ENCODE measurements around the gene GLT8D2. TPM values are rescaled to one million over a fixed set of nuclear protein-coding genes. Genes with fewer than 3 reads are reported as not detected.

GLT8D2 gene
- total RNA-seq = not detected

- Histone ChIP-seq H3K27me3 (ENCODE audit: insufficient read depth, low read length) (peaks cover 43% of the 10 kb centered on the region), H3K4me1 (ENCODE audit: insufficient read depth, low read length) (peaks cover 8% of the 10 kb centered on the region), H3K4me3 (ENCODE audit: low read length) (no peak within 1 kb of the TSS), H3K9me3 (ENCODE audit: low read depth, low read length) (no peaks in the 10 kb centered on the region)
Observed at GRCh38 chr12:104049903-104050356, at the start of gene GLT8D2. Gene GLT8D2, minus strand, starts transcription at chr12:104050187. Its CDS starts 30,539 bp downstream, at chr12:104019648.

- no peaks in the 10 kb centered on the region for H3K4me1 ChIP-seq (ENCODE audit: insufficient read depth, low read length)
- no peaks in the 10 kb centered on the region for H3K27me3 ChIP-seq (ENCODE audit: insufficient read depth, low read length)
- no peaks in the 10 kb centered on the region for H3K9me3 ChIP-seq (ENCODE audit: low read depth, low read length)
- no peak overlapping the region for H3K4me3 ChIP-seq (ENCODE audit: low read length)
Observed at GRCh38 chr12:104097954-104098353, 48.0 kb upstream of the GLT8D2 start.

GRCh38 chr12:104095289-104095688, 45.3 kb upstream of the GLT8D2 start:
- no peaks in the 10 kb centered on the region for H3K4me1 ChIP-seq (ENCODE audit: insufficient read depth, low read length)
- no peak overlapping the region for H3K4me3 ChIP-seq (ENCODE audit: low read length)
- no peaks in the 10 kb centered on the region for H3K9me3 ChIP-seq (ENCODE audit: low read depth, low read length)
- H3K27me3 ChIP-seq (ENCODE audit: insufficient read depth, low read length) = no peaks in the 10 kb centered on the region

GRCh38 chr12:104094284-104094683, 44.3 kb upstream of the GLT8D2 start:
- H3K27me3 ChIP-seq (ENCODE audit: insufficient read depth, low read length) = no peaks in the 10 kb centered on the region
- H3K4me3 ChIP-seq (ENCODE audit: low read length) = no peak overlapping the region
- H3K4me1 ChIP-seq (ENCODE audit: insufficient read depth, low read length) = no peaks in the 10 kb centered on the region
- no peaks in the 10 kb centered on the region for H3K9me3 ChIP-seq (ENCODE audit: low read depth, low read length)

GRCh38 chr12:104091136-104091535, 41.1 kb upstream of the GLT8D2 start:
- Histone ChIP-seq H3K4me3 (ENCODE audit: low read length) (no peak overlapping the region), H3K9me3 (ENCODE audit: low read depth, low read length) (no peaks in the 10 kb centered on the region), H3K4me1 (ENCODE audit: insufficient read depth, low read length) (no peaks in the 10 kb centered on the region), H3K27me3 (ENCODE audit: insufficient read depth, low read length) (no peaks in the 10 kb centered on the region)

- Histone ChIP-seq H3K27me3 (ENCODE audit: insufficient read depth, low read length) (no peaks in the 10 kb centered on the region), H3K4me1 (ENCODE audit: insufficient read depth, low read length) (no peaks in the 10 kb centered on the region), H3K4me3 (ENCODE audit: low read length) (no peak overlapping the region), H3K9me3 (ENCODE audit: low read depth, low read length) (no peaks in the 10 kb centered on the region)
Observed at GRCh38 chr12:104090685-104091084, 40.7 kb upstream of the GLT8D2 start.

GRCh38 chr12:104083769-104084475, 33.9 kb upstream of the GLT8D2 start:
- H3K4me3 ChIP-seq (ENCODE audit: low read length) = no peak overlapping the region
- H3K4me1 ChIP-seq (ENCODE audit: insufficient read depth, low read length) = no peaks in the 10 kb centered on the region
- H3K9me3 ChIP-seq (ENCODE audit: low read depth, low read length) = no peaks in the 10 kb centered on the region
- H3K27me3 ChIP-seq (ENCODE audit: insufficient read depth, low read length) = no peaks in the 10 kb centered on the region

GRCh38 chr12:104080764-104081163, 30.8 kb upstream of the GLT8D2 start:
- Histone ChIP-seq H3K27me3 (ENCODE audit: insufficient read depth, low read length) (no peaks in the 10 kb centered on the region), H3K4me3 (ENCODE audit: low read length) (no peak overlapping the region), H3K9me3 (ENCODE audit: low read depth, low read length) (no peaks in the 10 kb centered on the region), H3K4me1 (ENCODE audit: insufficient read depth, low read length) (no peaks in the 10 kb centered on the region)

- Histone ChIP-seq H3K27me3 (ENCODE audit: insufficient read depth, low read length) (no peaks in the 10 kb centered on the region), H3K9me3 (ENCODE audit: low read depth, low read length) (no peaks in the 10 kb centered on the region), H3K4me1 (ENCODE audit: insufficient read depth, low read length) (peaks cover 3% of the 10 kb centered on the region), H3K4me3 (ENCODE audit: low read length) (no peak overlapping the region)
Observed at GRCh38 chr12:104079024-104079423, 29.0 kb upstream of the GLT8D2 start.

- no peaks in the 10 kb centered on the region for H3K27me3 ChIP-seq (ENCODE audit: insufficient read depth, low read length)
- H3K4me1 ChIP-seq (ENCODE audit: insufficient read depth, low read length) = peaks cover 3% of the 10 kb centered on the region
- no peak overlapping the region for H3K4me3 ChIP-seq (ENCODE audit: low read length)
- no peaks in the 10 kb centered on the region for H3K9me3 ChIP-seq (ENCODE audit: low read depth, low read length)
Observed at GRCh38 chr12:104073699-104074098, 23.7 kb upstream of the GLT8D2 start.

GRCh38 chr12:104072099-104072498, 22.1 kb upstream of the GLT8D2 start:
- no peaks in the 10 kb centered on the region for H3K9me3 ChIP-seq (ENCODE audit: low read depth, low read length)
- peaks cover 3% of the 10 kb centered on the region for H3K4me1 ChIP-seq (ENCODE audit: insufficient read depth, low read length)
- no peaks in the 10 kb centered on the region for H3K27me3 ChIP-seq (ENCODE audit: insufficient read depth, low read length)
- H3K4me3 ChIP-seq (ENCODE audit: low read length) = no peak overlapping the region

- Histone ChIP-seq H3K27me3 (ENCODE audit: insufficient read depth, low read length) (no peaks in the 10 kb centered on the region), H3K4me1 (ENCODE audit: insufficient read depth, low read length) (peaks cover 19% of the 10 kb centered on the region), H3K4me3 (ENCODE audit: low read length) (peak overlapping the region; percentile 86), H3K9me3 (ENCODE audit: low read depth, low read length) (no peaks in the 10 kb centered on the region)
Observed at GRCh38 chr12:104064842-104065427, 14.9 kb upstream of the GLT8D2 start.

- Histone ChIP-seq H3K27me3 (ENCODE audit: insufficient read depth, low read length) (no peaks in the 10 kb centered on the region), H3K4me3 (ENCODE audit: low read length) (peak within 1 kb of the TSS; percentile 86), H3K4me1 (ENCODE audit: insufficient read depth, low read length) (peaks cover 19% of the 10 kb centered on the region), H3K9me3 (ENCODE audit: low read depth, low read length) (no peaks in the 10 kb centered on the region)
Observed at GRCh38 chr12:104064031-104064841, 14.2 kb upstream of the GLT8D2 start, which contains the start of gene HCFC2. Gene HCFC2, plus strand, starts transcription at chr12:104064531. Its CDS starts 30 bp downstream, at chr12:104064561.

GRCh38 chr12:104063712-104064030, 13.7 kb upstream of the GLT8D2 start:
- H3K4me1 ChIP-seq (ENCODE audit: insufficient read depth, low read length) = peaks cover 19% of the 10 kb centered on the region
- H3K27me3 ChIP-seq (ENCODE audit: insufficient read depth, low read length) = no peaks in the 10 kb centered on the region
- H3K4me3 ChIP-seq (ENCODE audit: low read length) = peak overlapping the region; percentile 86
- H3K9me3 ChIP-seq (ENCODE audit: low read depth, low read length) = no peaks in the 10 kb centered on the region

- Histone ChIP-seq H3K27me3 (ENCODE audit: insufficient read depth, low read length) (no peaks in the 10 kb centered on the region), H3K9me3 (ENCODE audit: low read depth, low read length) (no peaks in the 10 kb centered on the region), H3K4me3 (ENCODE audit: low read length) (no peak overlapping the region), H3K4me1 (ENCODE audit: insufficient read depth, low read length) (peaks cover 17% of the 10 kb centered on the region)
Observed at GRCh38 chr12:104060791-104061190, 10.8 kb upstream of the GLT8D2 start.

Data from mononuclear cell (primary cell).